Measurements from ENCODE around the gene HCN2. TPM values are rescaled to one million over a fixed set of nuclear protein-coding genes. Genes with fewer than 3 reads are reported as not detected.

Gene HCN2
- total and polyA plus RNA-seq, 9 of the 15 experiments (the other 6 are each of a cell fraction or from before 2014, with no cell fraction given), result 0.29 to 4.2 (median 0.82) TPM; not detected in 2

DNA sequence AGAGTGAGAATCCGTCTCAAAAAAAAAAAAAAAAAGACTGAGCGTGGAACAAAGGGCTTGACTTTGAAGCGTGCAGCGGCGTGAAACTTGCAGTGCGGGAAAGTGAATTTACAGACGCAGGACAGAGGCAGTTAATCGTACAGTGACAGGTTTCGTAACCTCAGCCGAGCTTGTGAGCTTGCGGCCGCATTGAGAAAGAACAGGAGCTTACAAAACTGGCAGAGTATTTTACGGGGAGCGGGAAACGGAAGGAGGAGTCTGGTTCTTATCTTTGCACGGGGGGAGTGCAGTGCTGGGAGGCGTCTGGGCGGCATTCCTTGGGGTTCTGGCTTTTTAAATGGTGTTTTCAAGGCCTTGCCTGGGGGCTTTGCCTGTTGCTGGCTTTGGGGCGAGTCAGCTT, 23.3 kb upstream of the HCN2 start (continued):
- no peak for TF ChIP-seq ZNF3 (CRISPR knock-in tag; IDR thresholded peaks at IDR 0.05)
- TF ChIP-seq, protein P1, sequence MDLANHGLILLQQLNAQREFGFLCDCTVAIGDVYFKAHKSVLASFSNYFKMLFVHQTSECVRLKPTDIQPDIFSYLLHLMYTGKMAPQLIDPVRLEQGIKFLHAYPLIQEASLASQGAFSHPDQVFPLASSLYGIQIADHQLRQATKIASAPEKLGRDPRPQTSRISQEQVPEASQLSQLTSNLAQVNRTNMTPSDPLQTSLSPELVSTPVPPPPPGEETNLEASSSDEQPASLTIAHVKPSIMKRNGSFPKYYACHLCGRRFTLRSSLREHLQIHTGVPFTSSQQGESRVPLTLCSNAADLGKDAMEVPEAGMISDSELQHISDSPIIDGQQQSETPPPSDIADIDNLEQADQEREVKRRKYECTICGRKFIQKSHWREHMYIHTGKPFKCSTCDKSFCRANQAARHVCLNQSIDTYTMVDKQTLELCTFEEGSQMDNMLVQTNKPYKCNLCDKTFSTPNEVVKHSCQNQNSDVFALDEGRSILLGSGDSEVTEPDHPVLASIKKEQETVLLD (IDR thresholded peaks at IDR 0.05), result peak; percentile 43; the same call in 1 of the 2 replicates
- no peak for TF ChIP-seq ZNF134 (CRISPR knock-in tag; conservative IDR thresholded peaks at IDR 0.05)
- TF ChIP-seq MTA2 (IDR thresholded peaks at IDR 0.05; ENCODE audit: low read depth), result no peak
- peak; percentile 20 for TF ChIP-seq NEUROD1 (IDR thresholded peaks at IDR 0.05; ENCODE audit: borderline replicate concordance, low read depth, low read length, partially characterized antibody)
- TF ChIP-seq, protein P2, sequence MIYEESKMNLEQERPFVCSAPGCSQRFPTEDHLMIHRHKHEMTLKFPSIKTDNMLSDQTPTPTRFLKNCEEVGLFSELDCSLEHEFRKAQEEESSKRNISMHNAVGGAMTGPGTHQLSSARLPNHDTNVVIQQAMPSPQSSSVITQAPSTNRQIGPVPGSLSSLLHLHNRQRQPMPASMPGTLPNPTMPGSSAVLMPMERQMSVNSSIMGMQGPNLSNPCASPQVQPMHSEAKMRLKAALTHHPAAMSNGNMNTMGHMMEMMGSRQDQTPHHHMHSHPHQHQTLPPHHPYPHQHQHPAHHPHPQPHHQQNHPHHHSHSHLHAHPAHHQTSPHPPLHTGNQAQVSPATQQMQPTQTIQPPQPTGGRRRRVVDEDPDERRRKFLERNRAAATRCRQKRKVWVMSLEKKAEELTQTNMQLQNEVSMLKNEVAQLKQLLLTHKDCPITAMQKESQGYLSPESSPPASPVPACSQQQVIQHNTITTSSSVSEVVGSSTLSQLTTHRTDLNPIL (CRISPR knock-in tag; IDR thresholded peaks at IDR 0.05), result no peak

DNA sequence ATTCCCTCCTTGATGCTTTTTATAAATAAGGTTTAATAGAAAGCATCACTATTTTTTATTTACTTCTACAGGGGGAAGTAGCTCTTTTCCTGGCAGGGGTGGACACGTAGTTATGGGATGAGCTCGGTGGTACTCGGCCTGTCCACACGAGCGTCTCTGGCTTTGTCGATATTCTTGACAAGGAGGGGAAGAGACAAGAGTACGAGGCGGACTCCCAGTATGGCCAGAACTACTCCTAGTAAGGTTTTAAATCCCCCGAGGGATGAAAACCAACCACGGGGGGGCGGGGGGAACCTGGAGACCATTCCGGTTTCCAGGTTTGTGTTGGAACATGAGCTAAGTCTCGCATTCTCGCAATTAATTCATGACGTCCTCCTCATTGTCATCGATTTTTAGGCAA, 22.8 kb upstream of the HCN2 start:
- Histone ChIP-seq H4K20me1 (replicated peaks; ENCODE audit: control insufficient read depth, insufficient read depth, low read length) (no peaks in the 10 kb centered on the region), H3K4me3 (peak overlapping the region; percentile 21), H3K9me1 (ENCODE audit: control insufficient read depth, insufficient read depth, low read length) (no peaks in the 10 kb centered on the region), H3K27me3 (ENCODE audit: control insufficient read depth in 2 of 2, insufficient read depth in 2 of 2, low read length in 2 of 2) (no peaks in the 10 kb centered on the region), H2AFZ (ENCODE audit: low read depth, low read length) (peak overlapping the region; percentile 70), H3K79me2 (ENCODE audit: control insufficient read depth, insufficient read depth, low read length) (peaks cover 4% of the 10 kb centered on the region; the same call in 1 of the 3 replicates), H3K9me3 (replicated peaks; ENCODE audit: control insufficient read depth, insufficient read depth, low read depth, low read length) (peaks cover 10% of the 10 kb centered on the region), H3K9ac (ENCODE audit: insufficient read depth in 1 of 2, low read depth in 2 of 2, low read length in 2 of 2) (peak overlapping the region; percentile 71 to 85; a peak in 3 of 4 replicates), H3K4me2 (ENCODE audit: insufficient read depth, low read length) (peak overlapping the region; percentile 78), H3K4me1 (replicated peaks in 1 of 2; ENCODE audit: control insufficient read depth in 2 of 2, insufficient read depth in 2 of 2, low read length in 2 of 2) (peaks cover 0 to 31% of the 10 kb centered on the region in 2 experiments; a peak in 4 of 5 replicates), H3K27ac (ENCODE audit: extremely low read depth, low read depth, low read length) (peak overlapping the region; percentile 71), H3K36me3 (ENCODE audit: control insufficient read depth, insufficient read depth, low read length) (peaks cover 3% of the 10 kb centered on the region; the same call in 1 of the 3 replicates)
- ChIA-PET CTCF (ENCODE audit: low intra/inter-chr PET ratio) (no interaction called here), POLR2A (interaction anchor here (0.6 to 1.9 kb wide), 6 partner anchors 8 to 476 kb away, joined by 3 to 11 read pairs (median 4); no protein-coding TSS in a partner anchor)
- DNase-seq (ENCODE audit: extremely low read depth in 1 of 4, low spot score in 3 of 4) (no peak), ATAC-seq (peak; percentile 11; the same call in 1 of the 3 replicates), FAIRE-seq (peak; percentile 29)
- intact Hi-C loops (cut with micrococcal nuclease) (no loop called here), in situ Hi-C loops (cut with MboI) (no loop called here)
- 4% methylated on average over 12 of the region's 16 CpGs for WGBS (ENCODE audit: insufficient coverage, low coverage, missing lambda C conversion rate)
- BruUV-seq (replicated peaks), result TSS peak; percentile 84
- TF ChIP-seq ZNF24 (IDR thresholded peaks at IDR 0.05) (no peak), MCM5 (IDR thresholded peaks at IDR 0.05; ENCODE audit: low read depth) (no peak), KDM2B (CRISPR knock-in tag; IDR thresholded peaks at IDR 0.05) (no peak), CTBP1 (IDR thresholded peaks at IDR 0.05; ENCODE audit: borderline replicate concordance) (peak; percentile 4; the same call in 1 of the 2 replicates)
- TF ChIP-seq, protein P3, sequence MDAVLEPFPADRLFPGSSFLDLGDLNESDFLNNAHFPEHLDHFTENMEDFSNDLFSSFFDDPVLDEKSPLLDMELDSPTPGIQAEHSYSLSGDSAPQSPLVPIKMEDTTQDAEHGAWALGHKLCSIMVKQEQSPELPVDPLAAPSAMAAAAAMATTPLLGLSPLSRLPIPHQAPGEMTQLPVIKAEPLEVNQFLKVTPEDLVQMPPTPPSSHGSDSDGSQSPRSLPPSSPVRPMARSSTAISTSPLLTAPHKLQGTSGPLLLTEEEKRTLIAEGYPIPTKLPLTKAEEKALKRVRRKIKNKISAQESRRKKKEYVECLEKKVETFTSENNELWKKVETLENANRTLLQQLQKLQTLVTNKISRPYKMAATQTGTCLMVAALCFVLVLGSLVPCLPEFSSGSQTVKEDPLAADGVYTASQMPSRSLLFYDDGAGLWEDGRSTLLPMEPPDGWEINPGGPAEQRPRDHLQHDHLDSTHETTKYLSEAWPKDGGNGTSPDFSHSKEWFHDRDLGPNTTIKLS (IDR thresholded peaks at IDR 0.05; ENCODE audit: borderline replicate concordance, low read depth), result 0 out of 2 replicates have a peak, but pooled peaks have one; percentile 2
- TF ChIP-seq, protein P4, sequence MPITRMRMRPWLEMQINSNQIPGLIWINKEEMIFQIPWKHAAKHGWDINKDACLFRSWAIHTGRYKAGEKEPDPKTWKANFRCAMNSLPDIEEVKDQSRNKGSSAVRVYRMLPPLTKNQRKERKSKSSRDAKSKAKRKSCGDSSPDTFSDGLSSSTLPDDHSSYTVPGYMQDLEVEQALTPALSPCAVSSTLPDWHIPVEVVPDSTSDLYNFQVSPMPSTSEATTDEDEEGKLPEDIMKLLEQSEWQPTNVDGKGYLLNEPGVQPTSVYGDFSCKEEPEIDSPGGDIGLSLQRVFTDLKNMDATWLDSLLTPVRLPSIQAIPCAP (CRISPR knock-in tag; IDR thresholded peaks at IDR 0.05; ENCODE audit: borderline replicate concordance), result no peak
- TF ChIP-seq, protein P5, sequence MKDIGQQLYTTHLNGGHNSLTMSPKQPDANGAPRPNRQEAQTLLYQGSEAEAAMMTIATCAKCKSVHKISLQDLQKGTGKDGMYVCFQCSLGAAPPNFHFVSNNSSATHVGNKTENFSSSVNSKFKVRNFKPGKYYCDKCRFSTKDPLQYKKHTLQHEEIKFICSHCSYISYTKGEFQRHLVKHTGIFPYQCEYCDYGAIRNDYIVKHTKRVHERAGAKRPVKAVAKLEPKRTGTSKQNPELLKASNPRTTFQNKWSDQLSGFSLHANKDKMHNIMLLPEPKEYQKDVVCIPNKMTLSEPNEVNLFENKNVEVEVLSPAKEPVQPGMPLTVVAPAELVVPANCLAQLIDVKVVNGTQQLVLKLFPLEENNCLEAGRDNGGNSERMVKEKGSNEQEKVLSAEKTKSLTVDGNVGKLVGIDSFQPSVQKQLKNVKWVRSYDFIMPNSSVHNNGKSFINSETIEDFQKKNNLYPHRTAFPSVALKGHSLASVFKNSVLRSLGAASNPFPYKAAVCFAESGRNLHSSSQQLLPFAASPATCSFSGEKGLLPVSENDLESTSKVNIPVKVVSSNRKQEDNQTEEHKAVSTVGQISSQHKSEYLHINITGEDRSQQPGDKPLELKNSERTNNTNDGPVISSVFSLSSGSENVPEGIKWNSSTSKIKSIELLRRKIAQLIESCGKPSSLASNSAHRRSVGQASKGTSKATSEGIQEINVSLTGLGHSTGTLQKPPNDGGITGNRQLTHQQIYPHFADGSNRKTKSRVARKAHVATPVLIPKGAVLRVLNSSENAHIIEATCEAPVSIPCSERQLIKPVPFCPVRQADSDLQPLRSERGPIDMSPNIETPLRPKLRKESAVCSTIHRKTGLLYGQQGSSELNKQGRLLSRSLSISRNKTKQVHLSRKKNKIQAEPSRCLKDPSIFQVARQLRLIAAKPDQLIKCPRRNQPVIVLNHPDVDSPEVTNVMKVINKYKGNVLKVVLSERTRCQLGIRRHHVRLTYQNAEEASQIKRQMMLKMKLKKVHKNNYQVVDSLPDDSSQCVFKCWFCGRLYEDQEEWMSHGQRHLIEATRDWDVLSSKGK (CRISPR knock-in tag; IDR thresholded peaks at IDR 0.05), result no peak
